ENCODE measurements around the gene FAM131B.

FAM131B gene

GRCh38 chr7:143356414-143357050 is 6.0 kb downstream of the FAM131B start:
- no peak for DNase-seq

DNA sequence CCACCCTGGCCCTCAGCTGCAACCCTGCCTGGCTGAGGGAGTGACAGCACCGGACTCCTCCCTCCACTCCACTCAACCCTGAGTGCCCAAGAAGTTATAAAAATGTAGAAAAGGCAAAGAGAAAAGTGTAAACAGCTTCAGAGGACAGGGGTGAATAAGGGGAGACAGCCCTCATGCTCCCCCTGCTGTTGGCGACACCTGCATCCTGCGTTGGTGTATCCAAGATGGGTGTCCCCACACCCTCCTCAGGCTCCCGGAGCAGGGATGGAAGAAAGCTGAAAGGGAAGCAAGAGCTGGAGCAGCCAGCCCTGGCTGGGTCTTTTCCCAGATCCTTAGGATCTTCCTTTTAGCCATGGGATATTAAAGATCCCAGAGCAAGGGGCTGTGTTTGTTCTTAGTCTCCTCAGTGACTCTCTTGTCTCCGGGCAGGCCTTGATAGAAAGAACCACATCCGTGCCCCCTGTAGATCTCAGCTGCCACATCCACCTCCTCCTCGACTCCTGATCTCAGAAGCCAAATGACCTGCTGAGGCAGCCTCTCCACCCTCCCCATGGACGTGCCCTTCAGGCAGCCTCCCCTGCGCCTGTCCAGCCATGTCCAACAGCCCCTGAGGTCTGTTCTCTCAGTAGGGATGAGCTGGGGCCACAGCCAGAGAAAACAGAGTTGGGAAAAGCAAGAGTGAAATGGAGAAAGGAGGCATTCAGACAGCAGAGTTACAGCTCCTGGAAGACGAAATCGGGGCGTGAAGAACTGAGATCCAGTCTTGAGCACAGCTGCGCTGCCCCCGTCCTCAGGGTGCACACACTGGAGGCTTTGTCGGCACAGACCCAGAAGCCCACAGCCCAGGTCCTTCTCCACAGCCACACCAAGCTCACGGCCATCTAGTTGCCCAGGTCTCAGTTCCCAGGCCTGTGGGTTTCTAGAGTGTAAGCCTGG is 6.8 kb downstream of the FAM131B start:
- DNase-seq, result no peak

DNA sequence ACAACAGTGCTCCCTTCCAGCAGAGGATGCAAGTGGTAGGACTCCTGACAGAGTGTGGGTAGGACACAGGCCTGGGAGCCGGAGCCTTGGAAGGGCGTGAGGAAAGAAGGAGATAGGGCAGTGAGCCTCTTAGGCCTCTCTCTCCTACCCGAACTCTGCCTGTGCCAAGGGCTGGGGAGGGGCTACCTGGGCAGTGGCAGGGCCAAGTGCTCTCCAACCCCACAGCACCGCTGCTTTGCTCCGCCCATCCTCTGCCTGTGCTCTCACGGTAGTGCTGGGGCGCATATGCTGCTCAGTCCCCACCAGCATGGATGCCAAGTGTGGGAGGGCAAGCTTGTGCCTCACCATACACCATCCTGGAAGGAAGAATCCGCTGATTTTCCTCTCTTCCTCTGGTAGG is 7.5 kb downstream of the FAM131B start:
- DNase-seq, result no peak

DNA sequence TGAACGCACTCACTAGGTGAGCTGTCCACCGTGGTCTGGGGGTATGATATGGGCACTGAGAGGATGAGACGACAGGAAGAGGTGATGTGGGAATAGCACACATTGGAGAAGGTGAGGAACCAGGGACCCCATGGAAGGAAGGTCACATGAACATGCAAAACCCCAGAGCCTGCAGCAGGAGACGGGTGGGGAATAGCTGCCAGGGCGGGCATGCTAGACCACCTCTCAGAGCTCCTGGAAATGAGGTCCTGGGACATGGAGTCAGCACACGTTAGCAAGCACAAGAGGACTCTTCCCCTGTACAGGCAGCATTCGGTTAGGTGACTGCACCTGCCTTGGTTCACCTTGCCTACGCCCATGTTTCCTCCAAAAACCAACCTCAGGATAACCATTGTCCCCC is 8.1 kb downstream of the FAM131B start:
- no peak for DNase-seq

- DNase-seq, result no peak
Observed at GRCh38 chr7:143352531-143353002, 9.9 kb downstream of the FAM131B start.

GRCh38 chr7:143351574-143351973 is 10.9 kb downstream of the FAM131B start:
- no peak for DNase-seq

- DNase-seq, result no peak
Observed at GRCh38 chr7:143351060-143351459, 11.5 kb downstream of the FAM131B start.

- no peak for DNase-seq
Observed at GRCh38 chr7:143347950-143348349, 14.6 kb downstream of the FAM131B start.

GRCh38 chr7:143346018-143346417 is 16.5 kb downstream of the FAM131B start:
- no peak for DNase-seq

DNA sequence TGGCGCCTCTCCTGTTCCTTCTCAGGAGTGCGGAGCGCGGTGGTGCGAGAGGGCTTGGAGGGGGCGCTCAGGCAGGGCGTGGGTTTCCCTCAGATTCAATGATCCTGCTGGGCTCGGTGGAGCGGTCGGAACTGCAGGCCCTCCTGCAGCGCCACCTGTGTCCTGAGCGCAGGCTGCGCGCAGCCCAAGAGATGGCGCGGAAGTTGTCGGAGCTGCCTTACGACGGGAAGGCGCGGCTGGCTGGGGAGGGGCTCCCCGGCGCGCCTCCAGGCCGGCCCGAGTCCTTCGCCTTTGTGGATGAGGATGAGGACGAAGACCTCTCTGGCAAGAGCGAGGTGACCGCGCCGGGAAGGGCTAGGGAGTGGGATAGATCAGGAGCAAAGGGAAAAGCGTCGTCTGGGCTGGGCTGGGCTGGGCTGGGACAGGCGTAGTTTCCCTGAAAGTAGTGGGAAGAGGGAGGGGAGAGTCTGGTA is 17.0 kb downstream of the FAM131B start:
- DNase-seq, result peak; percentile 47

DNA sequence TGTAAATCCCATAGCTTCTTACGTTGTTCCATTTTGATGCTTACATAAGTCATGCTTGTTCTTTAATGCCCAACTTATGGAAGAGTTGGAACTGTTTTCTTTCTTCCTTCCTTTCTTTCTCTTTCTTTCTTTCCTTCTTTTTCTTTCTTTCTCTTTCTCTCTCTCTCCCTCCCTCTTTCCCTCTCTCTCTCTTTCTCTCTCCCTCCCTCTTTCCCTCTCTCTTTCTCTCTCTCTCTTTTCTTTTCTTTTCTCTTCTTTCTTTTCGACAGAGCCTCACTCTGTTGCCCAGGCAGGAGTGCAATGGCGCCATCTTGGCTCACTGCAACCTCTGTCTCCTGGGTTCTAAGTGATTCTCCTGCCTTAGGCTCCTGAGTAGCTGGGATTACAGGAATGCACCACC is 18.9 kb downstream of the FAM131B start:
- no peak for DNase-seq

DNA sequence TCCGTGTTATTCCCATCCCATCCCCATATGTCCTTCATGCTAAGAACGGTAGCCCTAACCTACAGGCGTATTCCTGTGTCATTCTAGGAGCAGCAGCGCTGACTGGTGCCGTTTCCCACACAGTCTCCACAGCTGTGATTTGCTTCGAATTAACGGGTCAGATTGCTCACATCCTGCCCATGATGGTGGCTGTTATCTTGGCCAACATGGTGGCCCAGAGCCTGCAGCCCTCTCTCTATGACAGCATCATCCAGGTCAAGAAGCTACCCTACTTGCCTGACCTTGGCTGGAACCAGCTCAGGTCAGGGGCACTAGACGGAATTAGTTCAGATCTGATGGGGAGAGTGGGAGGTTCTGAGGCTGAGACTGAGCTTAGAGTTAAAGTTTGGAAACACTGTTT is 20.7 kb downstream of the FAM131B start:
- DNase-seq, result no peak

DNA sequence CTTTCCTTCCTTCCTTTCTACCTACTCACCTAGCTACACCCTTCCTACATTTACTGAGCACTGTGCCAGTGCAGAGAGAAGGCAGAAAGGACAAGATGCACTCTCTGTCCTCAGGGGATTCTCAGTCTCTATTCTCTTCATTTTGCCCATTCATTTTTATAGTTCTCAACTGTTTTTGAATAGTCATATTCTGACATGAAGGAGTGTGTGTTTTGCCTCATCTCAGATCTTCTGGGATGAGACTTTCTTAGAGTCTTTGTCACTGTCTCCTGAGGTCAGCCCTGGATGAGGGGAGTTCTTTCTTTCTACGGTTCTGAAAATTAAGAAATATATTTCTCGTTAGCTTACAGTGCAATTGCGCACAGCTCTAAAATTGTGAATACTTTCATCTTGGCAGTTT is 25.3 kb downstream of the FAM131B start:
- no peak for DNase-seq

DNA sequence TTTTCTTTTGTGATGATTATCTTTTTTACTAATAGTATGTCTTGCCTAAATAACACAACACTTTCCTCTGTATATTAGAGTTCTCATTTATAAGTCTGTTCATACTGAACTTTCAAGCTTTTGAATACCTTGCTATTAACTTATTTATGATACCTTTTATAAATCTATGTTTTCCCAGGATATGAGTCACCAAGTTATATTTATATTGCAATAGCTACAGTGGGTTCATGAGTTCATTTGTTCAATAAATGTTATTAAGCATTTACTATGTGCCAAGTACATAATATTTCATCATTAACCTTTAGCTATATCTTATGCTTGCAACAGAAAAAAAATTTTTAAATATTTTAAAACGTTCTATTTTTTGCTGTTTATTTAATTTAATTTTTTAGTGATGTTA is 28.3 kb downstream of the FAM131B start:
- no peak for DNase-seq

DNA sequence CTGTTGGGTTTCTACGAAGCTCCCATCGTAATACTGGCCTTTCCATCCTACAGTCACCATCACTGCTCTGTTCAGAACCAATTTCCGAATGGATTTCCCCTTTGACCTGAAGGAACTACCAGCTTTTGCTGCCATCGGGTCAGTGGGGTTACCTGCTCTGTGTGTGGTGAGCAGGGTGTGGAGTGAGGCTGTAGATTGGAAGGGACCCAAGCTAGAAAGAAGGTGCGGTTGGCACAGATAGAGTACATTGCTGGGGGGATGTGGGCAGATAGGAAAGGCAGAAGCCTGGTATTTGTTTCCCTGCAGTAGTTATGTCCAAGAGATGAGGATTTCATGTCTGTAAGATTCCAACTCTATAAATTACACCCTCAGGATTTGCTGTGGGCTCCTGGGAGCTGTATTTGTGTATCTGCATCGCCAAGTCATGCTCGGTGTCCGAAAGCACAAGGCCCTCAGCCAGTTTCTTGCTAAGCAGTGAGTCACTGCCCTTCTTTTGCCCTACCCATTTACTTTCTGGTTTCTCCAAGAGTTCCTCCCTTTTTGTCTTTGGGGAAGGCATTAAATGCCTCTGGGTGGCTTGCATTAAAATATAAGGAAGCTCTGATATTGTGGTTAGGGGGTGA is 31.2 kb downstream of the FAM131B start:
- no peak for DNase-seq

DNA sequence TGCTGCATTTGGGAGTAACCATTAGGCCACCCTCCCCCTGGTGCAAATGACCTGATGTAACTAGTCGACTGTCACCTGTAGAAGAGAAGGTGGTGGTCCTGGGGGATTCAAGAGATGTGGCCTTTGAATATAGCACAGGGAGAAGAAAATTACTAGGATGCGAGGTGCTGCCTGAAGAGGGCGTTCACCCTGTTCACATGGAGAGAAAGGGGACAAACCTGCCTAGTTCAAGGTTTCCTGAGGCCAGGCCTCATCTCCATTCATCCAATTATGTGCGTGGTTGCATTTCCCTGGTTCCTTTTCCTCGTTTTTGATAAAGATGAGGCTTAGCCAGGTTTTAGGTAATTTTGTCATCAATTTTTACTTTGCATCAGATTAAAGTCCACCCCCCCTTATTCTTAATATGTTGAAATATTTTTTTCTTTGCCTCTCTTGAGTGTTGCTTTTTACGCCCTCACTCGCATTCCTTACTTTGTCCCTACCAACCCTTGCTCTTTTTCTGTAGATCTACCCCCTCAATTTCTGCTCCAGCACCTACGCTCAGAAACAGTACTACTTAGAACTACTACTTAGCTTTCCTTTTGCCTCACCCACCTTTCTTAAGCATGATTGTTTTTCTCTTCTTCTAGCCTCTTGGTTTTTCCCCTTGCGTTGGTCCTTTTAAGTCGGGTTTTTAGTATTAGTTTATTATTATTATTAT is 32.9 kb downstream of the FAM131B start:
- no peak for DNase-seq

DNA sequence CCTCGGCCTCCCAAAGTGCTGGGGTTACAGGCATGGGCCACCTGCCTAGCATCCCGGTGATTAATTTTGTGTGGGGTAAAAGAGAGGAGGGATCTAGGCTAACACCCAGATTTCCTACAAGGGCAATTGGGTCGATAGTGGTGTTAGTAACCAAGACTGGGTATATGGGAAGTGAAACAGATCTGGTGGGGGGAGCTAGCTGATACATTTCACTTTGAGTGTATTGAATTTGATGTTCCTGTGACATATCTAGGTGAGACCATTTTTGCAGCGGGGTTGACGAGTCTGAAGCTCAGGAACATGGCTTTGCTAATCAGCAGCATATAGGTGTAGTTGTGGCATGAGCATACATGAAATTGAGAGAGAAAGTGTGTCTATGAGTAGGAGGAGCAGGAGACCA is 34.6 kb downstream of the FAM131B start:
- no peak for DNase-seq

GRCh38 chr7:143325240-143325639 is 37.3 kb downstream of the FAM131B start:
- no peak for DNase-seq

DNA sequence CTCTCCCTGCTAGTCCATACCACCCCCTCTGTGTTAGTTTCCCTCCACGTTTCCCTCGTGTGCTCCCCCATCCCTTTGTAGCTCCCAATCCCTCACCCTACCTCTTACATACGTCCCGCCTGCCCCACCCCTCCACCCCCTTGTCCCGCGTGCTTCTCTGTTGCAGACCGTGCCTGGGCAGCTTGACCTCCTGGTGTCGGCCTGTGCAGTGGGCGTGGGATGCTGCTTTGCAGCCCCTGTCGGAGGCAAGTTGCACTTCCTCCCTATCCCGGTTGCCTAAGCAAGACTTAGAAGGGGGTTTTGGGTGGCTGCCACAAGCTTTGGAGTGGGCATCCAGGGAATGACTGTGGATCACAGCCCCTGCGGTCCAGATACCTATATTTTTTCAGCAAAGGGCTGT is 38.9 kb downstream of the FAM131B start:
- DNase-seq, result no peak

GRCh38 chr7:143322760-143323633 is 39.5 kb downstream of the FAM131B start:
- DNase-seq, result no peak

DNA sequence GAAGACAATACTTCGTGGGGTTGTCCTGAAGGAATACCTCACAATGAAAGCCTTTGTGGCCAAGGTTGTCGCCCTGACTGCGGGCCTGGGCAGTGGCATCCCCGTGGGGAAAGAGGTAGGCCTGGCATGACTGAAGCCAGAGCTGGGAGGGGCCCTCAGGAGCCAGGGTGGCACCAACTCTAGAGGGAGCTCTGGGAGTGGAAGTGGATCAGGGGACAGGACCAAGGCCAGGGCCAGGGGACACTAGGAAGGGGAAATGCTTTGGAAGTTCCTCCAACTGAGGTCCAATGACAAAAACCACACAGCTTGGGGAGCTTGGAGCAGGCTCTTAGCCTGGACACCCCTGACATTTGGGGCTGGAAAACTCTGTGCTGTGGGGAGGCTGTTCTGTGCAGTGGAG is 40.8 kb downstream of the FAM131B start:
- no peak for DNase-seq

GRCh38 chr7:143321242-143321641 is 41.3 kb downstream of the FAM131B start:
- no peak for DNase-seq

Data from activated CD4-positive, alpha-beta T cell treated with anti-CD3 and anti-CD28 coated beads for 1 hour (primary cell).